ENCODE data around the gene SGO2.
A peak's percentile ranks its signal among the peaks of the same experiment; 100 is the strongest.

Gene SGO2

GRCh38 chr2:200525882-200526651 lies at the start of gene SGO2:
Gene SGO2 (plus strand): TSS chr2:200526207. CDS start chr2:200532976, 6,769 bp downstream.
- Histone ChIP-seq H3K9me3 (ENCODE audit: control insufficient read depth, low read length) (no peaks in the 10 kb centered on the region), H3K4me3 (ENCODE audit: low read length) (peak within 1 kb of the TSS; percentile 90), H3K36me3 (ENCODE audit: control insufficient read depth, insufficient read depth, low read length) (no peaks in the 10 kb centered on the region), H3K27me3 (ENCODE audit: control insufficient read depth, insufficient read depth, low read length) (peaks cover 21% of the 10 kb centered on the region), H3K9ac (ENCODE audit: low read length) (peak within 1 kb of the TSS; percentile 59), H3K4me1 (ENCODE audit: control insufficient read depth, insufficient read depth, low read length) (peaks cover 7% of the 10 kb centered on the region)

GRCh38 chr2:200476836-200477235 lies 49.2 kb upstream of the SGO2 start:
- Histone ChIP-seq H3K36me3 (ENCODE audit: control insufficient read depth, insufficient read depth, low read length) (no peaks in the 10 kb centered on the region), H3K9me3 (ENCODE audit: control insufficient read depth, low read length) (no peaks in the 10 kb centered on the region), H3K9ac (ENCODE audit: low read length) (no peak overlapping the region), H3K4me3 (ENCODE audit: low read length) (no peak overlapping the region), H3K4me1 (ENCODE audit: control insufficient read depth, insufficient read depth, low read length) (no peaks in the 10 kb centered on the region), H3K27me3 (ENCODE audit: control insufficient read depth, insufficient read depth, low read length) (no peaks in the 10 kb centered on the region)

- H3K36me3 ChIP-seq (ENCODE audit: control insufficient read depth, insufficient read depth, low read length) = no peaks in the 10 kb centered on the region
- no peaks in the 10 kb centered on the region for H3K9me3 ChIP-seq (ENCODE audit: control insufficient read depth, low read length)
- H3K9ac ChIP-seq (ENCODE audit: low read length) = no peak overlapping the region
- H3K4me1 ChIP-seq (ENCODE audit: control insufficient read depth, insufficient read depth, low read length) = no peaks in the 10 kb centered on the region
- H3K27me3 ChIP-seq (ENCODE audit: control insufficient read depth, insufficient read depth, low read length) = no peaks in the 10 kb centered on the region
- H3K4me3 ChIP-seq (ENCODE audit: low read length) = no peak overlapping the region
These were observed 48.3 kb upstream of the SGO2 start for GRCh38 chr2:200477667-200478131.

GRCh38 chr2:200479692-200480265 lies 46.2 kb upstream of the SGO2 start:
- Histone ChIP-seq H3K9me3 (ENCODE audit: control insufficient read depth, low read length) (no peaks in the 10 kb centered on the region), H3K4me3 (ENCODE audit: low read length) (no peak overlapping the region), H3K27me3 (ENCODE audit: control insufficient read depth, insufficient read depth, low read length) (no peaks in the 10 kb centered on the region), H3K4me1 (ENCODE audit: control insufficient read depth, insufficient read depth, low read length) (peaks cover 8% of the 10 kb centered on the region), H3K9ac (ENCODE audit: low read length) (no peak overlapping the region), H3K36me3 (ENCODE audit: control insufficient read depth, insufficient read depth, low read length) (no peaks in the 10 kb centered on the region)

GRCh38 chr2:200482194-200482593 lies 43.8 kb upstream of the SGO2 start:
- H3K27me3 ChIP-seq (ENCODE audit: control insufficient read depth, insufficient read depth, low read length) = no peaks in the 10 kb centered on the region

GRCh38 chr2:200483729-200484198 lies 42.2 kb upstream of the SGO2 start:
- Histone ChIP-seq H3K4me1 (ENCODE audit: control insufficient read depth, insufficient read depth, low read length) (peaks cover 8% of the 10 kb centered on the region), H3K4me3 (ENCODE audit: low read length) (no peak overlapping the region), H3K27me3 (ENCODE audit: control insufficient read depth, insufficient read depth, low read length) (no peaks in the 10 kb centered on the region), H3K36me3 (ENCODE audit: control insufficient read depth, insufficient read depth, low read length) (no peaks in the 10 kb centered on the region), H3K9me3 (ENCODE audit: control insufficient read depth, low read length) (no peaks in the 10 kb centered on the region), H3K9ac (ENCODE audit: low read length) (no peak overlapping the region)

More at GRCh38 chr2:200482194-200482593, 43.8 kb upstream of the SGO2 start:
- Histone ChIP-seq H3K9me3 (ENCODE audit: control insufficient read depth, low read length) (no peaks in the 10 kb centered on the region), H3K9ac (ENCODE audit: low read length) (no peak overlapping the region), H3K36me3 (ENCODE audit: control insufficient read depth, insufficient read depth, low read length) (no peaks in the 10 kb centered on the region), H3K4me3 (ENCODE audit: low read length) (no peak overlapping the region), H3K4me1 (ENCODE audit: control insufficient read depth, insufficient read depth, low read length) (peaks cover 8% of the 10 kb centered on the region)

GRCh38 chr2:200484934-200485333 lies 41.1 kb upstream of the SGO2 start:
- no peaks in the 10 kb centered on the region for H3K9me3 ChIP-seq (ENCODE audit: control insufficient read depth, low read length)
- no peaks in the 10 kb centered on the region for H3K27me3 ChIP-seq (ENCODE audit: control insufficient read depth, insufficient read depth, low read length)
- H3K9ac ChIP-seq (ENCODE audit: low read length) = no peak overlapping the region

GRCh38 chr2:200486529-200486928 lies 39.5 kb upstream of the SGO2 start:
- H3K36me3 ChIP-seq (ENCODE audit: control insufficient read depth, insufficient read depth, low read length) = no peaks in the 10 kb centered on the region
- no peaks in the 10 kb centered on the region for H3K9me3 ChIP-seq (ENCODE audit: control insufficient read depth, low read length)
- H3K4me3 ChIP-seq (ENCODE audit: low read length) = no peak overlapping the region
- peaks cover 8% of the 10 kb centered on the region for H3K4me1 ChIP-seq (ENCODE audit: control insufficient read depth, insufficient read depth, low read length)
- no peak overlapping the region for H3K9ac ChIP-seq (ENCODE audit: low read length)
- no peaks in the 10 kb centered on the region for H3K27me3 ChIP-seq (ENCODE audit: control insufficient read depth, insufficient read depth, low read length)

More at GRCh38 chr2:200484934-200485333, 41.1 kb upstream of the SGO2 start:
- Histone ChIP-seq H3K4me1 (ENCODE audit: control insufficient read depth, insufficient read depth, low read length) (peaks cover 8% of the 10 kb centered on the region), H3K4me3 (ENCODE audit: low read length) (no peak overlapping the region), H3K36me3 (ENCODE audit: control insufficient read depth, insufficient read depth, low read length) (no peaks in the 10 kb centered on the region)

- H3K9ac ChIP-seq (ENCODE audit: low read length) = no peak overlapping the region
- no peaks in the 10 kb centered on the region for H3K27me3 ChIP-seq (ENCODE audit: control insufficient read depth, insufficient read depth, low read length)
- no peaks in the 10 kb centered on the region for H3K36me3 ChIP-seq (ENCODE audit: control insufficient read depth, insufficient read depth, low read length)
- H3K4me1 ChIP-seq (ENCODE audit: control insufficient read depth, insufficient read depth, low read length) = peaks cover 8% of the 10 kb centered on the region
- H3K4me3 ChIP-seq (ENCODE audit: low read length) = no peak overlapping the region
- H3K9me3 ChIP-seq (ENCODE audit: control insufficient read depth, low read length) = no peaks in the 10 kb centered on the region
These were observed 37.8 kb upstream of the SGO2 start for GRCh38 chr2:200488169-200488568.

GRCh38 chr2:200490001-200490400 lies 36.0 kb upstream of the SGO2 start:
- Histone ChIP-seq H3K9ac (ENCODE audit: low read length) (no peak overlapping the region), H3K4me1 (ENCODE audit: control insufficient read depth, insufficient read depth, low read length) (no peaks in the 10 kb centered on the region), H3K27me3 (ENCODE audit: control insufficient read depth, insufficient read depth, low read length) (no peaks in the 10 kb centered on the region), H3K4me3 (ENCODE audit: low read length) (no peak overlapping the region), H3K9me3 (ENCODE audit: control insufficient read depth, low read length) (no peaks in the 10 kb centered on the region), H3K36me3 (ENCODE audit: control insufficient read depth, insufficient read depth, low read length) (no peaks in the 10 kb centered on the region)

GRCh38 chr2:200492656-200493055 lies 33.4 kb upstream of the SGO2 start:
- no peak overlapping the region for H3K9ac ChIP-seq (ENCODE audit: low read length)
- H3K4me3 ChIP-seq (ENCODE audit: low read length) = no peak overlapping the region
- H3K27me3 ChIP-seq (ENCODE audit: control insufficient read depth, insufficient read depth, low read length) = no peaks in the 10 kb centered on the region
- H3K4me1 ChIP-seq (ENCODE audit: control insufficient read depth, insufficient read depth, low read length) = no peaks in the 10 kb centered on the region
- H3K9me3 ChIP-seq (ENCODE audit: control insufficient read depth, low read length) = no peaks in the 10 kb centered on the region
- no peaks in the 10 kb centered on the region for H3K36me3 ChIP-seq (ENCODE audit: control insufficient read depth, insufficient read depth, low read length)

GRCh38 chr2:200494048-200494447 lies 32.0 kb upstream of the SGO2 start:
- no peaks in the 10 kb centered on the region for H3K27me3 ChIP-seq (ENCODE audit: control insufficient read depth, insufficient read depth, low read length)
- H3K36me3 ChIP-seq (ENCODE audit: control insufficient read depth, insufficient read depth, low read length) = no peaks in the 10 kb centered on the region
- H3K9ac ChIP-seq (ENCODE audit: low read length) = no peak overlapping the region
- H3K9me3 ChIP-seq (ENCODE audit: control insufficient read depth, low read length) = no peaks in the 10 kb centered on the region
- H3K4me1 ChIP-seq (ENCODE audit: control insufficient read depth, insufficient read depth, low read length) = no peaks in the 10 kb centered on the region
- no peak overlapping the region for H3K4me3 ChIP-seq (ENCODE audit: low read length)
